SK-N-SH (cell line): ENCODE data around the gene GNAT1.

Experiments
- CHD2 ChIP-seq: fragments of 150-350 bp; IDR thresholded peaks from 2 replicates; pipeline ENCODE4 v1.6.1; 2018; ENCODE audit warnings: low read length; ENCODE audit not compliant: partially characterized antibody
- EP300 ChIP-seq, 2 experiments: IDR thresholded peaks; 2 replicates each; pipeline versions ENCODE4 v1.4.0 to v1.6.1; 2012; ENCODE audit warnings: borderline replicate concordance in 1 of 2, low read depth in 1 of 2, low read length in 1 of 2
- FOSL2 ChIP-seq: IDR thresholded peaks from 2 replicates; pipeline ENCODE4 v1.4.0; 2012; ENCODE audit warnings: low read depth, mild to moderate bottlenecking, moderate library complexity, borderline replicate concordance
- JUND ChIP-seq: IDR thresholded peaks from 2 replicates; pipeline ENCODE4 v1.4.0; 2012
- NFIC ChIP-seq: IDR thresholded peaks from 2 replicates; pipeline ENCODE4 v1.4.0; 2012; ENCODE audit warnings: borderline replicate concordance
- RXRA ChIP-seq: IDR thresholded peaks from 2 replicates; pipeline ENCODE4 v1.4.0; 2012; ENCODE audit warnings: low read depth, mild to moderate bottlenecking, borderline replicate concordance
- YY1 ChIP-seq: IDR thresholded peaks from 2 replicates; pipeline ENCODE4 v1.4.0; 2012; ENCODE audit warnings: low read depth, mild to moderate bottlenecking
- TF ChIP-seq, protein P1 (sequence below): fragments of 200-600 bp; sonication (generic); IDR thresholded peaks from 2 replicates; pipeline ENCODE4 v1.6.1; 2017; ENCODE audit warnings: antibody characterized with exemption, mild to moderate bottlenecking, moderate library complexity
- TF ChIP-seq, protein P2 (sequence below): IDR thresholded peaks from 2 replicates; pipeline ENCODE4; 2012
- TF ChIP-seq, protein P3 (sequence below): IDR thresholded peaks from 2 replicates; pipeline ENCODE4 v1.4.0; 2012; ENCODE audit warnings: low read depth
- TF ChIP-seq, protein P4 (sequence below): fragments of 150-350 bp; IDR thresholded peaks from 2 replicates; pipeline ENCODE4 v1.6.1; 2017; ENCODE audit warnings: antibody characterized with exemption, low read length, low read depth, borderline replicate concordance

DNA sequence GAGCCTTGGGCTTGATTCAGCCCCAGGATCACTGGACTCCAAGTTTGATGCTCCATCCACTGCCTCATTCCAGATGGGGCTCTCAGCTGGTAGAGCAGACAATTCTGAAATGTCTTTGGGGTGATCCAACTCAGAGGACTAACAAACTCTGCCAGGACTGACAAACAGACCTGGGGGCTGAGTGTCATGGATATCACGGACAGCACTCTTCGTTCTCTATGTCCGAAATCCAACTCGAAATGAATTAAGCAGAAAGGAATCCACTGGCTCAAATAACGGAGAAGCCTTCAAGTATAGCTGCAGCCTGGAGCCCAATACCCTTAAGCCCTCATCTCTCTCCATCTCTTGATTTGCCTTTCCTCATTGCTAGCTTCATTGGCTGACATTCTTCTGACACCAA lies 27.9 kb downstream of the GNAT1 start:
- TF ChIP-seq EP300 (IDR thresholded peaks at IDR 0.05; ENCODE audit: borderline replicate concordance in 1 of 2, low read depth in 1 of 2, low read length in 1 of 2) (no peak), FOSL2 (no peak), JUND (no peak), CHD2 (no peak), RXRA (no peak), YY1 (no peak), NFIC (no peak)
- TF ChIP-seq, protein P1, sequence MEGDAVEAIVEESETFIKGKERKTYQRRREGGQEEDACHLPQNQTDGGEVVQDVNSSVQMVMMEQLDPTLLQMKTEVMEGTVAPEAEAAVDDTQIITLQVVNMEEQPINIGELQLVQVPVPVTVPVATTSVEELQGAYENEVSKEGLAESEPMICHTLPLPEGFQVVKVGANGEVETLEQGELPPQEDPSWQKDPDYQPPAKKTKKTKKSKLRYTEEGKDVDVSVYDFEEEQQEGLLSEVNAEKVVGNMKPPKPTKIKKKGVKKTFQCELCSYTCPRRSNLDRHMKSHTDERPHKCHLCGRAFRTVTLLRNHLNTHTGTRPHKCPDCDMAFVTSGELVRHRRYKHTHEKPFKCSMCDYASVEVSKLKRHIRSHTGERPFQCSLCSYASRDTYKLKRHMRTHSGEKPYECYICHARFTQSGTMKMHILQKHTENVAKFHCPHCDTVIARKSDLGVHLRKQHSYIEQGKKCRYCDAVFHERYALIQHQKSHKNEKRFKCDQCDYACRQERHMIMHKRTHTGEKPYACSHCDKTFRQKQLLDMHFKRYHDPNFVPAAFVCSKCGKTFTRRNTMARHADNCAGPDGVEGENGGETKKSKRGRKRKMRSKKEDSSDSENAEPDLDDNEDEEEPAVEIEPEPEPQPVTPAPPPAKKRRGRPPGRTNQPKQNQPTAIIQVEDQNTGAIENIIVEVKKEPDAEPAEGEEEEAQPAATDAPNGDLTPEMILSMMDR: no peak
- TF ChIP-seq, protein P2, sequence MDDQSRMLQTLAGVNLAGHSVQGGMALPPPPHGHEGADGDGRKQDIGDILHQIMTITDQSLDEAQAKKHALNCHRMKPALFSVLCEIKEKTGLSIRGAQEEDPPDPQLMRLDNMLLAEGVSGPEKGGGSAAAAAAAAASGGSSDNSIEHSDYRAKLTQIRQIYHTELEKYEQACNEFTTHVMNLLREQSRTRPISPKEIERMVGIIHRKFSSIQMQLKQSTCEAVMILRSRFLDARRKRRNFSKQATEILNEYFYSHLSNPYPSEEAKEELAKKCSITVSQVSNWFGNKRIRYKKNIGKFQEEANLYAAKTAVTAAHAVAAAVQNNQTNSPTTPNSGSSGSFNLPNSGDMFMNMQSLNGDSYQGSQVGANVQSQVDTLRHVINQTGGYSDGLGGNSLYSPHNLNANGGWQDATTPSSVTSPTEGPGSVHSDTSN: no peak
- TF ChIP-seq, protein P3, sequence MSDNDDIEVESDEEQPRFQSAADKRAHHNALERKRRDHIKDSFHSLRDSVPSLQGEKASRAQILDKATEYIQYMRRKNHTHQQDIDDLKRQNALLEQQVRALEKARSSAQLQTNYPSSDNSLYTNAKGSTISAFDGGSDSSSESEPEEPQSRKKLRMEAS: no peak
- TF ChIP-seq, protein P4, sequence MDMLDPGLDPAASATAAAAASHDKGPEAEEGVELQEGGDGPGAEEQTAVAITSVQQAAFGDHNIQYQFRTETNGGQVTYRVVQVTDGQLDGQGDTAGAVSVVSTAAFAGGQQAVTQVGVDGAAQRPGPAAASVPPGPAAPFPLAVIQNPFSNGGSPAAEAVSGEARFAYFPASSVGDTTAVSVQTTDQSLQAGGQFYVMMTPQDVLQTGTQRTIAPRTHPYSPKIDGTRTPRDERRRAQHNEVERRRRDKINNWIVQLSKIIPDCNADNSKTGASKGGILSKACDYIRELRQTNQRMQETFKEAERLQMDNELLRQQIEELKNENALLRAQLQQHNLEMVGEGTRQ: no peak
